Measurements from ENCODE around the gene TSPAN5. TPM values are rescaled to one million over a fixed set of nuclear protein-coding genes. Genes with fewer than 3 reads are reported as not detected.

Gene TSPAN5
- total and polyA plus RNA-seq, 7 experiments from 2014 or later: 3.3 to 31.6 (median 7.8) TPM

GRCh38 chr4:98490251-98490650 lies 168.2 kb downstream of the TSPAN5 start:
- Mint-ChIP-seq H3K9me3 (no peaks in the 10 kb centered on the region), H3K4me1 (peaks cover 0 to 63% (median 26%) of the 10 kb centered on the region in 7 donors), H3K4me3 (no peak overlapping the region), H3K27me3 (no peaks in the 10 kb centered on the region), H3K27ac (no peak overlapping the region), H3K36me3 (peaks cover 0 to 31% (median 6%) of the 10 kb centered on the region in 5 donors)
- ChIA-PET POLR2A (no interaction called here), CTCF (interaction anchor here (0.6 kb wide), 1 partner anchor 55 kb away, joined by 3 read pairs; no protein-coding TSS in a partner anchor)
- no peaks in the 10 kb centered on the region for H3K4me1 ChIP-seq (ENCODE audit: control insufficient read depth in 2 of 2, insufficient read depth in 2 of 2, low read length in 2 of 2)
- ATAC-seq (no peak), DNase-seq (no peak)
- no peaks in the 10 kb centered on the region for H3K36me3 ChIP-seq (ENCODE audit: control insufficient read depth in 2 of 3, insufficient read depth in 3 of 3, low read length in 3 of 3)
- H3K27me3 ChIP-seq (ENCODE audit: control insufficient read depth in 2 of 2, insufficient read depth in 2 of 2, low read length in 2 of 2): no peaks in the 10 kb centered on the region
- no peak overlapping the region for H3K4me3 ChIP-seq (ENCODE audit: low read length)
- H3K27ac ChIP-seq (ENCODE audit: low read depth, low read length): no peak overlapping the region
- H3K9me3 ChIP-seq (ENCODE audit: control insufficient read depth in 2 of 3, low read length in 3 of 3): no peaks in the 10 kb centered on the region
- intact Hi-C loops (cut with micrococcal nuclease): no loop called here

- Mint-ChIP-seq H3K4me3 (peak overlapping the region in 7 of 10 donors; percentile 2 to 45 (median 27)), H3K4me1 (peaks cover 6 to 72% (median 49%) of the 10 kb centered on the region in 7 donors), H3K27me3 (no peaks in the 10 kb centered on the region), H3K9me3 (no peaks in the 10 kb centered on the region), H3K36me3 (peaks cover 0 to 37% (median 10%) of the 10 kb centered on the region in 5 donors), H3K27ac (peak overlapping the region in 5 of 9 donors; percentile 28 to 67 (median 47))
- no peaks in the 10 kb centered on the region for H3K27me3 ChIP-seq (ENCODE audit: control insufficient read depth in 2 of 2, insufficient read depth in 2 of 2, low read length in 2 of 2)
- no peak for DNase-seq
- no peaks in the 10 kb centered on the region for H3K36me3 ChIP-seq (ENCODE audit: control insufficient read depth in 2 of 3, insufficient read depth in 3 of 3, low read length in 3 of 3)
- intact Hi-C loops (cut with micrococcal nuclease): no loop called here
- no peak overlapping the region for H3K27ac ChIP-seq (ENCODE audit: low read depth, low read length)
- no peak for ATAC-seq
- no peaks in the 10 kb centered on the region for H3K4me1 ChIP-seq (ENCODE audit: control insufficient read depth in 2 of 2, insufficient read depth in 2 of 2, low read length in 2 of 2)
- H3K4me3 ChIP-seq (ENCODE audit: low read length): no peak overlapping the region
- no peaks in the 10 kb centered on the region for H3K9me3 ChIP-seq (ENCODE audit: control insufficient read depth in 2 of 3, low read length in 3 of 3)
- POLR2A ChIA-PET: no interaction called here
- CTCF ChIA-PET: interaction anchor here (1.6 kb wide), 1 partner anchor 18 kb away, joined by 5 read pairs; no protein-coding TSS in a partner anchor
Observed at GRCh38 chr4:98485816-98486345, 172.5 kb downstream of the TSPAN5 start.

GRCh38 chr4:98484031-98484430 lies 174.4 kb downstream of the TSPAN5 start:
- H3K27me3 ChIP-seq (ENCODE audit: control insufficient read depth in 2 of 2, insufficient read depth in 2 of 2, low read length in 2 of 2): no peaks in the 10 kb centered on the region
- Mint-ChIP-seq H3K4me1 (peaks cover 6 to 87% (median 49%) of the 10 kb centered on the region in 7 donors), H3K4me3 (peak overlapping the region in 1 of 10 donors; percentile 14), H3K9me3 (no peaks in the 10 kb centered on the region), H3K27ac (peak overlapping the region in 2 of 9 donors; percentile 40 to 80), H3K27me3 (no peaks in the 10 kb centered on the region), H3K36me3 (peaks cover 0 to 33% (median 11%) of the 10 kb centered on the region in 5 donors)
- no peaks in the 10 kb centered on the region for H3K9me3 ChIP-seq (ENCODE audit: control insufficient read depth in 2 of 3, low read length in 3 of 3)
- no peak overlapping the region for H3K4me3 ChIP-seq (ENCODE audit: low read length)
- intact Hi-C loops (cut with micrococcal nuclease): no loop called here
- POLR2A ChIA-PET: no interaction called here
- ATAC-seq: no peak
- no peaks in the 10 kb centered on the region for H3K36me3 ChIP-seq (ENCODE audit: control insufficient read depth in 2 of 3, insufficient read depth in 3 of 3, low read length in 3 of 3)
- no peaks in the 10 kb centered on the region for H3K4me1 ChIP-seq (ENCODE audit: control insufficient read depth in 2 of 2, insufficient read depth in 2 of 2, low read length in 2 of 2)
- H3K27ac ChIP-seq (ENCODE audit: low read depth, low read length): no peak overlapping the region
- DNase-seq: no peak
- CTCF ChIA-PET: interaction anchor here (1.6 kb wide), 1 partner anchor 16 kb away, joined by 9 read pairs; no protein-coding TSS in a partner anchor

GRCh38 chr4:98482847-98483806 lies 175.3 kb downstream of the TSPAN5 start:
- H3K4me1 ChIP-seq (ENCODE audit: control insufficient read depth in 2 of 2, insufficient read depth in 2 of 2, low read length in 2 of 2): no peaks in the 10 kb centered on the region
- CTCF ChIA-PET: interaction anchor here (1.6 kb wide), 1 partner anchor 15 kb away, joined by 9 read pairs; no protein-coding TSS in a partner anchor
- DNase-seq (peak in 1 of 9 donors; percentile 58), ATAC-seq (no peak)
- H3K36me3 ChIP-seq (ENCODE audit: control insufficient read depth in 2 of 3, insufficient read depth in 3 of 3, low read length in 3 of 3): peaks cover 0 to 6% (median 0%) of the 10 kb centered on the region in 3 experiments
- intact Hi-C loops (cut with micrococcal nuclease): loop anchor here in 1 of 2 donors (2.0 kb wide), 2 partner anchors 120 to 180 kb away; no protein-coding TSS in a partner anchor
- no peaks in the 10 kb centered on the region for H3K9me3 Mint-ChIP-seq
- H3K27ac ChIP-seq (ENCODE audit: low read depth, low read length): no peak overlapping the region
- H3K4me1 Mint-ChIP-seq: peaks cover 6 to 84% (median 41%) of the 10 kb centered on the region in 7 donors
- no peaks in the 10 kb centered on the region for H3K9me3 ChIP-seq (ENCODE audit: control insufficient read depth in 2 of 3, low read length in 3 of 3)
- no peak overlapping the region for H3K4me3 ChIP-seq (ENCODE audit: low read length)
- H3K27me3 Mint-ChIP-seq: no peaks in the 10 kb centered on the region
- peaks cover 0 to 38% (median 15%) of the 10 kb centered on the region in 5 donors for H3K36me3 Mint-ChIP-seq
- no peaks in the 10 kb centered on the region for H3K27me3 ChIP-seq (ENCODE audit: control insufficient read depth in 2 of 2, insufficient read depth in 2 of 2, low read length in 2 of 2)
- POLR2A ChIA-PET: no interaction called here
- peak overlapping the region in 7 of 9 donors; percentile 25 to 91 (median 60) for H3K27ac Mint-ChIP-seq
- peak overlapping the region in 5 of 10 donors; percentile 14 to 67 (median 24) for H3K4me3 Mint-ChIP-seq

GRCh38 chr4:98482503-98482846 lies 175.9 kb downstream of the TSPAN5 start:
- H3K27me3 Mint-ChIP-seq: no peaks in the 10 kb centered on the region
- DNase-seq: no peak
- intact Hi-C loops (cut with micrococcal nuclease): loop anchor here in 1 of 2 donors (2.0 kb wide), 2 partner anchors 120 to 180 kb away; no protein-coding TSS in a partner anchor
- POLR2A ChIA-PET: no interaction called here
- H3K9me3 Mint-ChIP-seq: no peaks in the 10 kb centered on the region
- Histone ChIP-seq H3K36me3 (ENCODE audit: control insufficient read depth in 2 of 3, insufficient read depth in 3 of 3, low read length in 3 of 3) (peaks cover 0 to 8% (median 0%) of the 10 kb centered on the region in 3 experiments), H3K27me3 (ENCODE audit: control insufficient read depth in 2 of 2, insufficient read depth in 2 of 2, low read length in 2 of 2) (no peaks in the 10 kb centered on the region), H3K27ac (ENCODE audit: low read depth, low read length) (no peak overlapping the region), H3K4me1 (ENCODE audit: control insufficient read depth in 2 of 2, insufficient read depth in 2 of 2, low read length in 2 of 2) (no peaks in the 10 kb centered on the region), H3K4me3 (ENCODE audit: low read length) (no peak overlapping the region), H3K9me3 (ENCODE audit: control insufficient read depth in 2 of 3, low read length in 3 of 3) (no peaks in the 10 kb centered on the region)
- peak overlapping the region in 2 of 10 donors; percentile 24 to 67 for H3K4me3 Mint-ChIP-seq
- ATAC-seq: no peak
- H3K4me1 Mint-ChIP-seq: peaks cover 6 to 84% (median 36%) of the 10 kb centered on the region in 7 donors
- CTCF ChIA-PET: interaction anchor here (1.6 kb wide), 1 partner anchor 15 kb away, joined by 9 read pairs; no protein-coding TSS in a partner anchor
- peaks cover 0 to 36% (median 15%) of the 10 kb centered on the region in 5 donors for H3K36me3 Mint-ChIP-seq
- peak overlapping the region in 5 of 9 donors; percentile 25 to 91 (median 74) for H3K27ac Mint-ChIP-seq

- CTCF ChIA-PET: interaction anchor here (0.6 to 1.2 kb wide), 2 partner anchors 13 to 352 kb away, joined by 3 read pairs; no protein-coding TSS in a partner anchor
Observed at GRCh38 chr4:98481167-98481566, 177.2 kb downstream of the TSPAN5 start.

More at GRCh38 chr4:98481167-98481566, 177.2 kb downstream of the TSPAN5 start:
- Histone ChIP-seq H3K4me1 (ENCODE audit: control insufficient read depth in 2 of 2, insufficient read depth in 2 of 2, low read length in 2 of 2) (no peaks in the 10 kb centered on the region), H3K27me3 (ENCODE audit: control insufficient read depth in 2 of 2, insufficient read depth in 2 of 2, low read length in 2 of 2) (no peaks in the 10 kb centered on the region), H3K4me3 (ENCODE audit: low read length) (no peak overlapping the region), H3K36me3 (ENCODE audit: control insufficient read depth in 2 of 3, insufficient read depth in 3 of 3, low read length in 3 of 3) (peaks cover 0 to 14% (median 0%) of the 10 kb centered on the region in 3 experiments), H3K9me3 (ENCODE audit: control insufficient read depth in 2 of 3, low read length in 3 of 3) (no peaks in the 10 kb centered on the region), H3K27ac (ENCODE audit: low read depth, low read length) (no peak overlapping the region)
- no peak for DNase-seq
- peaks cover 0 to 41% (median 19%) of the 10 kb centered on the region in 5 donors for H3K36me3 Mint-ChIP-seq
- intact Hi-C loops (cut with micrococcal nuclease): no loop called here
- no peak overlapping the region for H3K4me3 Mint-ChIP-seq
- H3K27me3 Mint-ChIP-seq: no peaks in the 10 kb centered on the region
- no peak overlapping the region for H3K27ac Mint-ChIP-seq
- POLR2A ChIA-PET: no interaction called here
- ATAC-seq: no peak
- H3K4me1 Mint-ChIP-seq: peaks cover 6 to 72% (median 33%) of the 10 kb centered on the region in 7 donors
- no peaks in the 10 kb centered on the region for H3K9me3 Mint-ChIP-seq
